Measurements from ENCODE around the gene DBH.

DBH gene

DNA sequence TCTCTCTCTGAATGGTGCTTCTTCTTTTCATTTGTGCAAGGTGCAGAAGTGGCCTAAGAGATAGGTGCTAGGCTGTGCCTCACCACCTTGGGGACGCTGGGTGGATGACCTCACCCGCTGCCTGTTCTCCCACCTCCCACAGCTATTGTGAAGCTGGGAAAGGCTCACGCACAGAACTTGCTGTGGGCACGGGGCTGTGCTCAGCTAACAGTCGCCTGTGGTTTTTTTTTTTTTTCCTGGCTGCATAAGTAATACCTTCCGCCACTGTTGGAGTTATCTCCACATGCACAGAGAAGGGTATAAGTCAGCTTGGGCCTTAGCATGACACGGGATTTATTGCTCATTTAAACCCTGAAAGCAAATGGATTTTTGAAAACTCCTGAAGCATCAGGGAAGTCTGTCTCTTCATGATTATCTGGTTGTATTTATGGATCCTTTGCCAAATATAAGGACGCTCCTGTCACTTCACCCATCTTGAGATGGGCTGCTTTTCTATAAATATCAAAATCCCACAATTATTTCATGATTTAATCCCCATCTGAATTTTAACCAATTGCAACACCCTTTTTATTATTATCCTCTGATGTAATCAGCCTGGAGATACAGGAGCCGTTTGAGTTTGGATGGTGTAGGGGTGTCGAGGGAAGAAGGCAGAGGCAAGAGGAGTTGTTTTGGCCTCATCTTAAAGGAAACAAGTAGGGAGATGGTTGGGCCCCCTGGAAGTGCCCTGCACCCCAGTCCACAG, 9.0 kb downstream of the DBH start:
- DNase-seq = no peak

GRCh38 chr9:133647148-133647547, 11.0 kb downstream of the DBH start:
- DNase-seq = no peak

DNA sequence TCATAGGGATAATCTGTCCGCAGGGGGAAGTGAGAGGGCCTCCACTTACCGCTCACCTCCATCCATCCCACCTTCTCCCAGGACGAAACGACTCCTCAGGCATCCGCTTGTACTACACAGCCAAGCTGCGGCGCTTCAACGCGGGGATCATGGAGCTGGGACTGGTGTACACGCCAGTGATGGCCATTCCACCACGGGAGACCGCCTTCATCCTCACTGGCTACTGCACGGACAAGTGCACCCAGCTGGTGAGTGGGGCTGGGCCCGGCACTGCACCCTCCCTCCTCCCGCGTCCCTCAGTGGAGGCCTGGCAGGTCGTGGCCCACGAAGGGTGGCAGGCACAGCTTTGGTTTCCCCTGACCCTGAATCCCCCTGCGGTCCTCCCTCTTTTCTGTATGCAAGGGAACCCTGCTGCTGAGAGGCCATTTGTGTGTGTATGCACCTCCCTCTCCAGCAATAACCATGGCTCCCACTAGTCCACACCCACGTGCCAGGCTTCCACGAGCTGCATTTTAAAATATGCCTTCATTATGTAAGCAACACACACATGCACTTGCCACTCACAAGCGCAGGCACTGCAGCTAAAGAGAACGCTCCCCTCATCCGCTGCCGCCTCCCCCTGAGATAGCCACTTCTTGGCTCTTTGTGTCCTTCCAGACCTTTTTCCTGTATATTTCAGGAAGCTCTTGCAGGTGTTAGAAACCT, 11.8 kb downstream of the DBH start:
- DNase-seq = no peak

DNA sequence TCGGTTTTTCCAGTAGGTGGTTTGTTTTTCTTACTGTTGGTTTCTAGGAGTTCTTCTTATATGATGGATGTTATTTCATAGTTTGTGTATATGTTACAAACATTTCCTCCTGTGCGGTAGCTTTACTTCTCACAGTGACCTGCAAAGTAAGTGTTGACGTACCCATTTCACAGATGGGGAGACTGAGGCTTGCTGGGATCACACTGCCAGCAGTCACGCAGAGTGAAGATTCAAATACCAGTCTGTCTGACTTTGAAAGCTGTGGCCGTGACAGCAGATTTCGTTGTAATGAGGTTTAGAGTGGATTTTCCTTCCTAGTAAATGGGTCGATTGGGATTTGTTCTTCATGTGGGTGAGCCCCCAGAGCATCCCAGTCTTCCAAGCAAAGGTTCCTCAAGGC, 13.0 kb downstream of the DBH start:
- no peak for DNase-seq

DNA sequence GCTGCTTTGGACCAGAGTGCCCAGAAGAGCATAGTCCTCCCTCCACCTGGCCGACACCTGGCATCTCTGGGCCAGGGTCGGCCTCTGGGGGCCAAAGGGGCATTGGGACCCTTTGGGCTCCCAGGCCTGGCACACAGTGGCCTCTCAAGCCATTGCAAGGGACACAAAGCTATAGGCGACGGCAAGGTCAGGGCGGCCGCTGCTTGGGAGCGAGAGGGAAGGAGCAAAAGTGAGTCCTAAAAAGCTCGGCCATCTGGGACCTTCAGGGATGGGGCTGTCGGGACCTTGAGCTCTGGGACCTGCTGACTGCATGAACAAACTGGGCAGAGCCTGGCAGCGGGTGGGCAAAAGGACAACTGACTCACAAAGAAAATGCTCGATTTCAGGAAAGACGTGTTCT, 13.9 kb downstream of the DBH start:
- no peak for DNase-seq

DNA sequence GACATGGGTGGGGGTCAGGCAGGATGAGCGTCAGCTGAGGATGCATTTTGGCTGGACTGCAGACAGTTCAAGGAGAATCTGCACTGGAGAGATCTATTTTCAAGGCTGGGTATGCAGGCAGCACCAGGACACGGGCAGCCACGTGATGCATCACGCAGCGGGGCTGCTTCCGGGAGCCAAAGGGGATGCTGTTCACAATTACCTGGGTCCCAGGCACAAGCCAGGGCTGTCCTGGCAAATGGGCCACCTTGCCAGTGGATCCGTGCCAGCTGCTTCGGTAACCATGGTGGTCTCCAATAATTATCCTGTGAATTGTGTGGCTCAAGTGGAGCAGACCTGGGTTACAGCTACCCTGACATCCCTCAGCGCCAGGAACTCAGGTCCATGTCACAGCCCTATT, 17.5 kb downstream of the DBH start:
- no peak for DNase-seq

DNA sequence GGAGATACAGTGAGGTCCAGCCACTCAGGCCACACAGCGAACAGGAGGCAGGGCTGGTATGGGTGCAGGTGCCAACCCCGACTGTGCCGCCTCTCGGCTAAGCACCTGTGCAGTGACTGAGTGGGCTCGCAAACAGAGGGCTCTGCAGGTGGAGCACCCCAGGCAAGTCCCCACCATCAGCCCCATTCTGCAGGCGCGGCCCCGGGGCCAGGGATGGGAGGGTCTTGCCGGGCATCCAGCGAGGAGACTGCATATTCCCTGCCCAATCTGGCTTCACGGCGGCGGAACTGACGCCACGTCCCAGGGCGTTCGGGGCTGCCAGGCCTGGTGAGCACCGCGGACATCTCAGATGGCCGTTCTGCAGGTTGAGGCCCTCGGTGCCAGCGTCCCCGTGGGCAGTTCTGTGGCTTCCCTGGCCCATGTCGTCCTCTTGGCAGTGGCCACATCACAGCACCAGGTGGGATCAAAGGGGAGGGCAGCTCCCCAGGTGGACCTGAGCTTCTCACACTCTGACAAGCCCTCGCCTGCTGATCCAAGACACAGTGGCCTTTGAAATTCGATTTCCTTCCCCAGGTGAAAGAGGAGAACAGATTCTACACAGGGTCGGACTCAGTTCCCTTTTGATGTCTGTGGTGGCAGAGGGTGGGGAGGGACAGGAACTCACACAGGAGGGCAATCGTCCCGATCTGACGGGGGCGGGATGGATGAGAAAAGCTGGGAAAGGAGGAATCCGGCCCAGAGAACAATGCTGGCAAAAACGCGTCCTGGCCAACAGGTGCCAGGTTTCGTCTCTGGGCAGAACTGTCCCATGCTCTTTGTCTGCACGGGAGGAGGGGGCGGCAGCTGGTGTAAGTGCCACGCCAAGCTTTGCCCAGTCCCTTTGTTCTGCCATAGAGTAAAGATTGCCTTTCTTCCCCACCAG, 18.8 kb downstream of the DBH start:
- no peak for DNase-seq

DNA sequence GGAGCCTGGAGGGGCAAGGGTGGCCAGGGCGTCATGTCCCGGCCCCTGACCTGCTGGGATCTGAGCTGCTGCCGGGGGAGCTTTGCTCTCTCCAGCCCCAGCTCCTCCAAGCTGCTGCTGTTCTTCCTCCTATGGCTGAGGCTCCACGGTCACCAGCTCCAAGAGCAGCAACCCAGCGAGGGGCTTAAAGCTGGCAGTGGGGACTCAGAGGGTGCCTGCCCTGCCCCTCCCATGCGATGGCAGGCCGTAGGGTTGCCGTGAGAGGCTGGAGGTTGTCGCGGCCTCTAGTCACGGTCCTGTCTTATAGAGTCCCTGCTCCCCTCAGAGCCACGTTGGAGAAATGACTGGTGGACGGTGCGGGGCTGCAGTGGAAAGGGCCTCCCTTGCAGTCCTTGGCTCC, 19.5 kb downstream of the DBH start:
- no peak for DNase-seq

DNA sequence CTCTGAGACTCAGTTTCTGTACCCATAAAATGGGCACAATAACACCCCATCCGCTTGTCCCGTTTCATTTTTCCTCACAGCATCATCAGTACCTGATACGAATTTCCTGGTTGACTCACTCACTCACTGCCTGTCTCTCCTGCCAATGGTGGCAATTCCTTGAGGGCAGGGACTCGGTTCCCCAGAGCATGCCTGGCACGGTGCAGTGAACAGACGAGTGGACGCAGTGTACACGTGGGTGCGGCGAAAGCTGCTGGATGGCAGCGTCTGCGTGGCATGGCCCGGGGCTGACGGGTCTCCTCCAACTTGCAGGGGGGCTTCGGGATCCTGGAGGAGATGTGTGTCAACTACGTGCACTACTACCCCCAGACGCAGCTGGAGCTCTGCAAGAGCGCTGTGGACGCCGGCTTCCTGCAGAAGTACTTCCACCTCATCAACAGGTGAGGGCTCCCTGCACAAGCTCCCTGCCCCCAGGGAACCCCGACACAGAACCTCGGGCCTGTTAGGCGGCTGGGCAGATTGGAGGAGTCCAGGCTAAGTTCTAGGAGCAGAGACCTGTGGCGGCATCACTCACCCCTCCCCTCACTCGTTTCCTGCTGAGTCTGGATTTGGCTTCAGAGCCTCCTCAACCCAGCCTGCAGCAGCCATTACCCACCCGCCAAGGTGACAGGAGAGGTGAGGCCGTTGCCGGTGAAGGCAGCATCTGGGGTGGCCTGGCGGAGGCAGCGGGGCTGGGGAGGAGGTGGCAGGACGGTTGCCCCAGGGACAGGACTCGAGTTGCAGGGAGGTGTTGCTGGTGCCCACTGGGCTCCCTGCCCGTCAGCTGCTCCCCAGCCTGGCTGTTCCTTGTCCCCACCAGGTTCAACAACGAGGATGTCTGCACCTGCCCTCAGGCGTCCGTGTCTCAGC, 20.3 kb downstream of the DBH start:
- DNase-seq = peak; percentile 45

GRCh38 chr9:133657120-133657661, 21.0 kb downstream of the DBH start:
- DNase-seq = no peak

DNA sequence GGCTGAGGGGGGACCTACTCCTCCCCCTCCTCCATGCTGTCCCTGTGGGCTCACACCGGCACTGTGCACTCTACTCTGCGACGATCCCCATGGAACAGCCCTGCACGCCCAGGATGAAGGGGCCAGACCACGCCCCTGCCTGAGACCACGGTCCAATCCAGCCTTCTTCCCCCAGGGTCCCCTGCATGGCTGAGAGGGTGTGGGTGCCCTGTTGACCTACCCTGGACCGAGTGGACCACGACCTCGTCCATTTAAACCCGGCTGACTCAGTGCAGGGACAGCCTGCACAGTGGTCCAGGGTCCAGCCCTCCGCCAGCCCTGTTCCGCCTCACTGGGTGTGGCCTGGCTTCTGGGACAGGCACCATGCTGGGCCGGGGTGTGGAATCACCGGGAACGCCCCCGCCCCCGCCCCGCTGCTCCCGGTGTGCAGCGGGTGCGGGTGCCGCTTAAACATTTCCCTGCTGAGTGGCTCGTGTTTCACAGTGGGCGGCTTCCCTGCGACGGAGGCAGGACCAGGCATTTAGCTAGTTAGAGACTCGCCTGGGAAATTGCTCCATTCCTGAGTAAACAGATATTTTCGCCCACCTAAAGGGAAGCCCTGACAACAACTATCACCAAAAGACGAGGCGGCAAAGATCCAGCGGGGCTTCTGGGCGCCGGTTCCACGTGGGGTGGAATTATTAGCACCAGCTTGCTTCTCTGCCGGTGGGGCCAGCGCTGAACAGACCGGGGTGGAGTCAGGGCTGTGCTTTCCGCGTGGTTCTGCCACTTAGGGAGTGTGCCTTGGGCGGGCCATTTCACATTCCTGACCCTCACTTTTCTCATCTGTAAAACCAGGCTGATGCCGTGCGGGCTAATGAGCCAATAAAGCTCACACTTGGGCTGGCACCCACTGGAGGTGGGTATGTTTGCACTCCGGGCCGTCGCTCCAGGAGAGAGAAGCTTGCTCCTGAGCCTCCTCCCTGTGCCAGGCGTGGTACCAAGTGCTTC, 22.6 kb downstream of the DBH start:
- no peak for DNase-seq

GRCh38 chr9:133659516-133659915, 23.4 kb downstream of the DBH start:
- DNase-seq = no peak

GRCh38 chr9:133661846-133662540, 25.8 kb downstream of the DBH start:
- no peak for DNase-seq

DNA sequence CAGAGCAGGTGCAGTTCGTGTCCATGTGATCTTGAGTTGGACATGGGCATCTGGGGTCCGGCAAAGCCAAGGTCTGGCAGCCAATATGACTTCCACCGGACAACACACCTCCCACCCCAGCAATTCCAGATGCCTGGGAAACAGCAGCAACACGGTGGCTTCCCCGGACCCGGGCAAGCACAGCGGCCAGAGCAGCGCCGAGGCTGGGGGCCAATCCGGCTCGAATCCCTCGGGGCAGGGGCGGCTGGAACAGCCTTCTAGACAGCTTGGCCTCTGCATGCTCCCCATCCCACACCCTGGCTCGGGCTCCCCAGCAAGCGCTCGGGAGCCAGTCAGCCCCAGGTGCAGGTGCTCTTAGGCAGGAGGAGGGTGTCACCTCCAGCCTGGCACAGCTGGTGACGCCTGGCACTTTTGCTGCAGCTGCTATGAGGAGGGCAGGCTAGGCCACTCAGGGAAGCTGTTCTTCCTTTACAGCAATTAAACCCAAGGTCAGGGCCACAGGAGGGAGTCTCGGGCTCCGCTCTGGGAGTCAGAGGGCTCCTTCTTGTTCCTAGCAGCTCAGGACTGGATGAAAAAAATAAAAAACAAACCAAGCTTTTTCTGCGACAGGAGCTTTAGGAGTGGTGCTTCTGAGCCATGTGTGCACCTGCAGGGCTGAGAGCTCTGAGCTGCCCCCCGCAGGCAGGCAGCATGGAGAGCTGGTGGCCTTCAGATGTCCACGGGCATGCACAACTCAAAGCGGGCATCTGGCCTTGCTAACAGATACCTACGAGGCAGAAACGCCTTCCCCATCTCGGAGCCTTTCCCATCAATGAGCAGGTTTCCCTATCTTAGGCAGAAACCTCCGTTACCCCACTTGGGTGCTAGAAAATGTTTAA, 28.2 kb downstream of the DBH start:
- DNase-seq = no peak

- no peak for DNase-seq
Measured at GRCh38 chr9:133665096-133665495, 28.9 kb downstream of the DBH start.

- DNase-seq = no peak
Measured at GRCh38 chr9:133665535-133665934, 29.4 kb downstream of the DBH start.

DNA sequence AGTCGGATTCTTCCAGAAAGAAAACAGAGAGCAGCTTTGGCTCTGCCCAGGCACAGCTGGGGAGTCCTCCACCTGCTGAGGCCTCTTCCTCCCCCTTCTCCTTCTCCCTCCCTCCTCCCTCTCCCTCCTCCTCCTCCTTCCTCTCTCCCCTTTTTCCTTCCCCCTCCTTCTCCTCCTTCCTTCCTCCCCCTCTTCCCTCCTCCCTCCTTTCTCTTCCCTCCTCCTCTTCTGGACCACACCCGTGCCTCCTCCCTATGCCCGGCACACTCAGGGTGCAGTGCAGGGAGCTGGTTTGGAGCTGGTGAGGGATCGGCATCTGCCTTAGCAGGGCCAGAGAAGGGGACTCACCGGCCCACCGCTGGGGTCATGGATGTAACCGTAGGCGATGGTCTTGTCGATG, 30.2 kb downstream of the DBH start:
- no peak for DNase-seq

DNA sequence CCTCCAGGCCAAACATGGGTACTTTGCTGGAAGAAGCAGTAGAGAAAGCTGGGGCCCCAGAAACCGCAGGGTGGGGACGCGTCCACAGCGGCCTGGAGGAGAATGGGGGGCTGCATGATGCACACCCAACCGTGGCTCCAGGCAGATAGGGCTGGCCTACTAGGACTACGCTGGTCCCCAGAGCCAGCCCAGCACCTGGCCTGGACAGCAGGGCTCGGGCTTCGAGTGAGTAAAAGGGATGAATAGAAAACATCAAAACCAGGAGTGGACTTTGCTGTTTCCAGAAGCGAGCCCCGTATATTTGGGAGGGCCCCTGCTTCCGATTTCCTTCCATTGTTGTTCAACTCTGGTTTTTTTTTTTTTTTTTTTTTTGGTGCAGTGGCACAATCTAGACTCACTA, 30.7 kb downstream of the DBH start:
- DNase-seq = no peak

GRCh38 chr9:133667759-133668450, 31.7 kb downstream of the DBH start:
- no peak for DNase-seq

Measured in activated CD4-positive, alpha-beta T cell treated with anti-CD3 and anti-CD28 coated beads for 1 hour (primary cell).